GM10266 (cell line): Measurements from ENCODE around the gene BHLHE40.

Experiments
- DNase-seq: peaks from one replicate; pipeline ENCODE4 v3.0.0; 2012; ENCODE audit errors: extremely low spot score
- TF ChIP-seq, protein P1 (sequence below): IDR thresholded peaks from 2 replicates; pipeline ENCODE4 v1.5.1; 2012; ENCODE audit warnings: mild to moderate bottlenecking, low read depth; ENCODE audit not compliant: control insufficient read depth, insufficient read depth; ENCODE audit errors: missing control alignments

The BHLHE40 gene

DNA sequence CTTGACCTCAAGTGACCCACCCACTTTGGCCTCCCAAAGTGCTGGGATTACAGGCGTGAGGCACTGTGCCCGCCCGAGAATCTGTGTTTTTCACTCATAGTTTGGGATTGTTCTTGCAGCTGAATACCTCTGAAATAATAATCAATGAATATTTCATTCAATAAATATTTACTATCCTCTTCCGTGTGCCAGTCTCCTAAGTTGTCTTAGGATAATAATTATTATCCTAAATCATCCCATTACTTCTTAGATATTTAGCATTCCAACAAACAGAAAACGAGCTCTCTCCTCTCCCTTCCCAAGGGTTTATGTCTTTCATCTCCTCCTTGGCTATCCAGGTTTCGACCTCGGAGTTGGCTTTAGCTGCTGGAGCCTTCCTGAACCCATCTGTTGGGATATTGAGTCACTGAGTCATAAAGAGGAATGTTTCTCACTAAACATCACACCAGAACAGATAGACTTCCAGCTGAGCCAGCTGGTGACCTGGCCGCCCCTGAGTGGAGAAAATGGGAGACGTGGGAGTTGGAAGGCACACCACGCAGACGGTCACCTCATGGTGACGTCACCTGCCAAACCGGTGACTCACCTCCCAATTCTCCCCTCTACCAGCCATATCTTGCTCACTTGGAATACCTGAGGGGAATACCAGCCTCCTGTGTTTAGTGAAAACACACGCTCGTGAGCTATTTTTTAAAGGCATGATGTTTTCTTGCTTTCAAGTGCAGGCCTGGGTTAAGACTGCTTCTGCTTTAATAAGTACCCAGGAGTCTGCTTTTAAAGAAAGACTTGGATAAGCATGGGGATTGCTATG, 43.9 kb downstream of the BHLHE40 start:
- no peak for DNase-seq

DNA sequence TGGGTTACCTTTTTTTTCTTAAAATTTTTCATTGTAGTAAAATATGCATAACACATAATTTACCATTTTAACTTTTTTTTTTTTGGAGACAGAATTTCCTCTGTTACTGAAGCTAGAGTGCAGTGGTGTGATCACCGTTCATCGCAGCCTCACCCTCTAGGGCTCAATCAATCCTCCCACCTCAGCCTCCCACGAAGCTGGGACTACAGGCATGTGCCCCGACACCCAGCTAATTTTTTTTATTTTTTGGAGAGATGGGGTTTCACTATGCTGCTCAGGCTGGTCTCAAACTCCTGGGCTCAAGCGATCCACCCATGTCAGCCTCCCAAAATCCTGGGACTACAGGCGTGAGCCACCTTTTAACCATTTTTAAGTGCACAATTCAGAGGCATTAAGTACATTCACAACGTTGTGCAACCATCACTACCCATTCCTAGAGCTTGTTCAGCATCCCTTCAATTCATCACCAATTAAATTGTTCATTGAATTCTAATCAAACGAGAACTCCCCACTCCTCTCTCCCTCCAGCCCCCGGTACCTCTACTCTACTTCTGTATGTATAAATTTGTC, 44.6 kb downstream of the BHLHE40 start:
- TF ChIP-seq, protein P1, sequence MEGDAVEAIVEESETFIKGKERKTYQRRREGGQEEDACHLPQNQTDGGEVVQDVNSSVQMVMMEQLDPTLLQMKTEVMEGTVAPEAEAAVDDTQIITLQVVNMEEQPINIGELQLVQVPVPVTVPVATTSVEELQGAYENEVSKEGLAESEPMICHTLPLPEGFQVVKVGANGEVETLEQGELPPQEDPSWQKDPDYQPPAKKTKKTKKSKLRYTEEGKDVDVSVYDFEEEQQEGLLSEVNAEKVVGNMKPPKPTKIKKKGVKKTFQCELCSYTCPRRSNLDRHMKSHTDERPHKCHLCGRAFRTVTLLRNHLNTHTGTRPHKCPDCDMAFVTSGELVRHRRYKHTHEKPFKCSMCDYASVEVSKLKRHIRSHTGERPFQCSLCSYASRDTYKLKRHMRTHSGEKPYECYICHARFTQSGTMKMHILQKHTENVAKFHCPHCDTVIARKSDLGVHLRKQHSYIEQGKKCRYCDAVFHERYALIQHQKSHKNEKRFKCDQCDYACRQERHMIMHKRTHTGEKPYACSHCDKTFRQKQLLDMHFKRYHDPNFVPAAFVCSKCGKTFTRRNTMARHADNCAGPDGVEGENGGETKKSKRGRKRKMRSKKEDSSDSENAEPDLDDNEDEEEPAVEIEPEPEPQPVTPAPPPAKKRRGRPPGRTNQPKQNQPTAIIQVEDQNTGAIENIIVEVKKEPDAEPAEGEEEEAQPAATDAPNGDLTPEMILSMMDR = no peak
- no peak for DNase-seq

More for the DNA sequence above, 43.9 kb downstream of the BHLHE40 start:
- TF ChIP-seq, protein P1 = no peak

DNA sequence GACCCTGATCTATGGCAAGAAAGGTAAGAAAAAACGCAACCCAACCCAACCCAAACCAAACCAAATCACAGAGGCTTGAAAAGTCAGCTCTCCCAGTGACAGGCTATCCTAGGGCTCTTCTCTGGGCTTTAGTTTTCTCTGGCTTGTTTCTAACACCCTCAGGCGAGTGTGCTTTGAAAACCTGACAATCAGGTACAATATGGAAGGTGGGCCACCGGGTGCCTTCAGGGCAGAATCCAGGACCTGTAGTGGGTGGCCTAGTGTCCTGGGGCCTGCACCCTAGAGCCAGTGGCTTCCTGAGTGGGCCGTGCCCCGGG, 46.8 kb downstream of the BHLHE40 start:
- TF ChIP-seq, protein P1 = no peak
- no peak for DNase-seq

DNA sequence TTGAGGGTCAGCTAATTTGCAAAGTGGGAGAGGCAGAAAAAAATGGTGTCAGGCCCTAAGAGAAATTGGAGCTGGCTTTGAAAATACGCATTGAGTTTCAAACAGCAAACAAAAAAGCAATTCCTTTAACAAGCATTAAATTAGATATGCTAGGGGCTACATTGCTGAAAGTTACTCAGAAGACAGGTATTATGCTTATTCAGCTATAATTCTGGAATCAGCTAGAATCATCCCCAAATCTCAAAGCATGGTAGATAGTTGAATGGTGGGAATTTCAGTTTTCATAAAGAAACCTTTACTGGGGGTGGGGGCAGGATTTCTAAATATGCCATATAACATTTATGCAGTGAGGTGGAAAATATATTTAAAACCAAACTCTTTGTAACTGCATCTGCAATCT, 50.5 kb downstream of the BHLHE40 start:
- TF ChIP-seq, protein P1 = no peak
- no peak for DNase-seq

DNA sequence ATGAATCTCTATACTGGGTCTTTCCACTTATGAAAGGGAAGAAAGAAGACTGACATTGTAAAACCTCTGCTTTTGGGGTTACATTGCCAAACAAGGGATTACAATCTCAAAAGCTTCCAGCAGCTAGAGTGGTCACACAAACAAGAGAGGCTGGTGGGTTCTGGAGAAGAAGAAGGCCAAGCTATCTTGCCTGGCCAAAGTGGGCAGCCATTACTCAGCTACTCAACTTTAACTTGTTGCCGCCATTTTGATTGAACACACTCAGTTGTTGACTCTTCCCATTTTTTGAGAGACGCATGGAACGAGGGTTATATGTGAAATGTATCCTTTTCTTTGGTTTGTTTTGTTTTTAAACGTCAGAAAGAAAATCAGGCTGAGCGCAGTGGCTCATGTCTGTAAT, 50.9 kb downstream of the BHLHE40 start:
- no peak for DNase-seq
- TF ChIP-seq, protein P1 = no peak

DNA sequence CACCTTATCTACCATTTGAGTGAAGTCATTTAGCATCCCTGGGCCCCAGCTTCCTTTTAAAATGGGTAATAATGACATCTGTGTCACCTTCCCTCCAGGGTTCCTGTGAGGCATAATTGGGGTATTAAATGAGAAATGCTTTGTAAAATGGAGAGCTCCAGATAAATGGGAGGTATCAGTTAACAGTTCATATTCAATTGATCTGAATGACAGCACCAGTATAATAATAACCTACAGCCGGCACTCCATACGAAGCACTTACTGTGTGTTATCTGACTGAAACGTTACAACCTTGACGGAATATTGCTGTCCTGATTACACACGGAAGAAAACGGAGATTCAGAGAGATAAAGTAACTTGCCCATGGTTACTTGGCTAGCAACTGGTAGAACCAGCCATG, 53.6 kb downstream of the BHLHE40 start:
- DNase-seq = no peak
- TF ChIP-seq, protein P1 = no peak
